ENCODE results near the gene GJD4.

GJD4 gene

GRCh38 chr10:35585356-35585755 lies 19.8 kb upstream of the GJD4 start:
- H3K4me3 ChIP-seq (ENCODE audit: low read length): no peak overlapping the region
- DNase-seq (ENCODE audit: low read depth): no peak
- no peak for TF ChIP-seq CTCF (conservative IDR thresholded peaks at IDR 0.05; ENCODE audit: low read depth, low read length)

- no peak for DNase-seq (ENCODE audit: low read depth)
- no peak for TF ChIP-seq CTCF (conservative IDR thresholded peaks at IDR 0.05; ENCODE audit: low read depth, low read length)
- no peak overlapping the region for H3K4me3 ChIP-seq (ENCODE audit: low read length)
Observed at GRCh38 chr10:35585903-35586535, 19.1 kb upstream of the GJD4 start.

- no peak for DNase-seq (ENCODE audit: low read depth)
- no peak for TF ChIP-seq CTCF (conservative IDR thresholded peaks at IDR 0.05; ENCODE audit: low read depth, low read length)
- H3K4me3 ChIP-seq (ENCODE audit: low read length): no peak overlapping the region
Observed at GRCh38 chr10:35588836-35589235, 16.3 kb upstream of the GJD4 start.

GRCh38 chr10:35592441-35592840 lies 12.7 kb upstream of the GJD4 start:
- H3K4me3 ChIP-seq (ENCODE audit: low read length): no peak overlapping the region
- peak; percentile 97 for DNase-seq (ENCODE audit: low read depth)
- no peak for TF ChIP-seq CTCF (conservative IDR thresholded peaks at IDR 0.05; ENCODE audit: low read depth, low read length)

- no peak overlapping the region for H3K4me3 ChIP-seq (ENCODE audit: low read length)
- DNase-seq (ENCODE audit: low read depth): no peak
- TF ChIP-seq CTCF (conservative IDR thresholded peaks at IDR 0.05; ENCODE audit: low read depth, low read length): no peak
Observed at GRCh38 chr10:35594115-35595079, 10.7 kb upstream of the GJD4 start.

GRCh38 chr10:35595106-35595505 lies 10.0 kb upstream of the GJD4 start:
- DNase-seq (ENCODE audit: low read depth): no peak
- H3K4me3 ChIP-seq (ENCODE audit: low read length): no peak overlapping the region
- TF ChIP-seq CTCF (conservative IDR thresholded peaks at IDR 0.05; ENCODE audit: low read depth, low read length): no peak

Measured in retinal pigment epithelial cell (primary cell).